Measurements from ENCODE around the gene SYT11.
"Not testable (repeated sequence)": the region's sequence is repeated elsewhere in the genome, so short reads cannot be mapped to it uniquely, and the experiment has no call there.

SYT11 gene

DNA sequence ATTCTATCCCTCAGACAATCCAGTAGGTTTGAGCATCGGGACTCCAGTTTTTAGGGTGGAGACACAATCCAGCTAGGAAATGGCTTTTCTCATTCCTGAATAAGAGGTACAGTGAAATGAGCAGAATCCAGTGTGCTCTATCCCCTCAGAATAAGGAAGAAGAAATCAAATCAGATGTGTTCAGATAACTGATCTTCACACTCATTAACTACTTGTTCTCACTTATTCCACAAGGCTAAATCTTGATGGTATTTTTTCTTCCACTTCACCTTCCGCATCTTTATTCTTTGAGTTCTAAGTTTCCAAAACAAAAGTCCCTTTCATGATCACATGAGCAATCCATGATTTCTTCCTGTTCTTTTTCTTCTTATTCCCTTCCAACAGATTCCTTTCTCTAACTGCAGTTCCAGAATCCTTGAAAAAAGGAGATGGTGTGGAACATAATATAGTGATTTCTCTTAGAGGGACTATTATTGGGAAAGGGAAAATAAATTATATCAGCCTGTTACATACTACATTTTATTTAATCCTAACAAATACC is 1.7 kb downstream of the SYT11 start:
- no peak for DNase-seq (ENCODE audit: low read depth)

DNA sequence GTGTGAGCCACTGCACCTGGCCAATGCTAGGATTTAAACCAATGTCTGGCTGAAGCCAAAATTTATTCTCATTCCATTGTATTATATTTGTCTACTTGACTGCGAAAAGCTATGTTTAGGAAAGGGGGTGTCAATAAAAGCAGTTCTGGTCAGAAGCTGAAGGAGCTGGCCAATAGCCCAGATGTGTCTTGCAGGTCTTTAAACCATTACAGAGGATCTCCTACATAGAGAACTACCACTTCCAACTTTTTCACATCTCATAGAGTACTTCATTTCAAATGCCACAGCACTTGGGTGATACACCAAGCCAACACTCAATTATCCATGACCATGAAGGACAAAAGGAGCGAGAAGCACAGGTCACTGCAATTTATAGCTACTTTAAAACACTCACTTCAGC is 2.5 kb downstream of the SYT11 start:
- no peak for DNase-seq (ENCODE audit: low read depth)

DNA sequence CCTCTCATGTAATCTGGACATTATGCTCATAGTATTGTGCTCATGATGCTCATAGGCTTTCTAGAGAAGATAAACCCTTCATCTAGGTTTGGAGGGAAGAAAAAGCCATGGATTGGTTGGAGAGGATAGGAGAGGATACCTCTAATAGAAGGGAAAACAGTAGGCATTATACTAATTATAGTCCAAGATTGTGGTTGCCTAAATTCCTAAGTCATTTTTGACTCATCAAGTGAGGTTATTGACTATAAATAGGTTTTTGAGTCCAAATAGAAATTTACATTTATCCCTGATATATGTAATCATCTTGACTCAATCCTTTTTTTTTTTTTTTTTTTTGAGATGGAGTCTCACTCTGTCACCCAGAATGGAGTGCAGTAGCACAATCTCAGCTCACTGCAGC is 5.0 kb downstream of the SYT11 start:
- DNase-seq (ENCODE audit: low read depth): no peak

DNA sequence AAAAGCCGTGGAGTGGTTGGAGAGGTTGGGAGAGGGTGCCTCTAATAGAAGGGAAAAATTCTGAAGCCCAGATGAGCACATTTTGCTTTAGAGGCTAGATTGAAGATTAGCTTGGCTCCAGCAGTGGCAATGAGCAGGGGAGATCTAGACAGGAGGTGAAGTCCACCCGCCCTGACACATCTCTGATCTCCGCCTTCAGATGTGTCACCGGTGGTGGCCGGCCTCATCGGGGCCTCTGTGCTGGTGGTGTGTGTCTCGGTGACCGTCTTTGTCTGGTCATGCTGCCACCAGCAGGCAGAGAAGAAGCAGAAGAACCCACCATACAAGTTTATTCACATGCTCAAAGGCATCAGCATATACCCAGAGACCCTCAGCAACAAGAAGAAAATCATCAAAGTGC is 8.4 kb downstream of the SYT11 start:
- no peak for DNase-seq (ENCODE audit: low read depth)

DNA sequence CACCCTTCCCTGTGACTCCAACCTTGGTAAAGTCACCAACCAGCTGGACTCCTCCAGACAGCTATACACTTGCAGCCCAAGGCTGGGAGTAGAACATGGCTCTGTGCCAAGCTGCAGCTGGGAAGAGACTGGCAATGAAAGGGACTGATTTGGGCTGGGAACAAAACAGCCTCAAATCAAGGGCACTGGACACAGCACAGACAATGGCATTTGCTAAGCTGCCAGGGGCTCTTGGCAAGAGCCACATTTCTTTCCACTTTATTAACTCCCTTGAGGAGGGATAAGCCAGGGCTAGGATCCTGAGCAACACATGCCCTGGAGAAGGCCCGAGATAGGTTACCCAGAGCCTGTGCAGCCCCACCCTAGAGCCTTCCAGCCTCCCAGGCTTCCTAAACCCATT is 12.0 kb downstream of the SYT11 start:
- no peak for DNase-seq (ENCODE audit: low read depth)

DNA sequence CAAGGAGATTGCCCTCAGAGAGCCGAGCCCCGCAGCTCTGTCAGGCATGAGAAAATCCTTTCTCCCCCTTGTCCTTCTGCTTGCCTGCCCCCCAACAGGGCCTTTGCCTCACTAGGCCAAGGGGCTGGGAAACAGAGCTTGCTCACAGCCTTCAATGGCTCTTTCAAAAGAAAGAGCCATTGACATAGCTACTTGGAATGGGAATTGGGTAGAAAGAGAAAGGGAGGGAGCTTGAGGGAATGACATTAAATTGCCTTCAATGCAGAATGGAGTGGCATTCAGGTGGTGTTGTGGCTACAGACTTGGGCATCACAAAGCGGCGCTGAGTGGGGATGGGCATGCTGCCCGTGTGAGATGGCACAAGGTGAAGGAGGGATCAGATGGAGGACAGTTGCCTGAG is 13.2 kb downstream of the SYT11 start:
- DNase-seq (ENCODE audit: low read depth): no peak

DNA sequence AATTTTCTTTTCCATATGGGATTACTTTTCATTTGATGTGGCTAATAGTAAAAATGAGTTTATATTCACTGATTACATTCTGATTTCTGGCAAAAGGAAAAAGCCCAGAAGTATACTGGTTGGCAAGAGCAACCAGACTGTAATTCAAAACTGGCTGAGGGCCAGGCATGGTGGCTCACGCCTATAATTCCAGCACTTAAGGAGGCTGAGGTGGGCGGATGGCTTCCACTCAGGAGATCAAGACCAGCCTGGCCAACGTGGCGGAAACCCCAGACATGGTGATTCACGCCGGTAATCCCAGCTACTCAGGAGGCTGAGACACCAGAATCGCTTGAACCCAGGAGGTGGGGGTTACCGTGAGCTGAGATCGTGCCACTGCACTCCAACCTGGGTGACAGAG is 14.5 kb downstream of the SYT11 start:
- DNase-seq (ENCODE audit: low read depth): no peak

DNA sequence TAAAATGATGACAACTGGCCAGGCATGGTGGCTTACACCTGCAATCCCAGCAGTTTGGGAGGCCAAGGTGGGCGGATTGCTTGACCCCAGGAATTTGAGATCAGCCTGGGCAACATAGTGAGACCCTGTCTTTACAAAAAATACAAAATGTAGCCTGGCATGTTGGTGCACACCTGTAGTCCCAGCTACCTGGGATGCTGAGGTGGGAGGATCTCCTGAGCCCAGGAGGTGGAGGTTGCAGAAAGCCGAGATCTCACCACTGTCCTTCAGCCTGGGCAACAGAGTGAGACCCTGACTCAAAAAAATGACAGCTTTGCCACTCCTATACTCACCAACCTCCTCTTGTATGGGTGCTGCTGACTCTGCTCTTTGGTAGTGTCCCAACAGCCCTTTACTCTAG is 18.6 kb downstream of the SYT11 start:
- no peak for DNase-seq (ENCODE audit: low read depth)

DNA sequence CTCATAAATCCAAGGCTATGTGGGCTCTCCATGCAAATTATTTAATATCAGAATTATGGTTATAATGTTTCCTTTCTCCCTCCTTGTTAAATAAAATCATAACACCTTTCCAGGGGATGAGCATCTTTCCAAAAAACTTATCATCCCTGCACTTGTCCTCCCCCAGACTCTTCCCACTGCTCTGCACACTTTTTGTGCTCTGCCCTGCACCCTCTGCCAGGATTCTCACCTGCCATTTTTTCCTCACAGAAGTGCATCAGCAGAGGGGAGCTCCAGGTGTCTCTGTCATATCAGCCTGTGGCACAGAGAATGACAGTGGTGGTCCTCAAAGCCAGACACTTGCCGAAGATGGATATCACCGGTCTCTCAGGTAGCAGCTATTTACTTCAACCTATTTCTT is 20.9 kb downstream of the SYT11 start:
- no peak for DNase-seq (ENCODE audit: low read depth)

DNA sequence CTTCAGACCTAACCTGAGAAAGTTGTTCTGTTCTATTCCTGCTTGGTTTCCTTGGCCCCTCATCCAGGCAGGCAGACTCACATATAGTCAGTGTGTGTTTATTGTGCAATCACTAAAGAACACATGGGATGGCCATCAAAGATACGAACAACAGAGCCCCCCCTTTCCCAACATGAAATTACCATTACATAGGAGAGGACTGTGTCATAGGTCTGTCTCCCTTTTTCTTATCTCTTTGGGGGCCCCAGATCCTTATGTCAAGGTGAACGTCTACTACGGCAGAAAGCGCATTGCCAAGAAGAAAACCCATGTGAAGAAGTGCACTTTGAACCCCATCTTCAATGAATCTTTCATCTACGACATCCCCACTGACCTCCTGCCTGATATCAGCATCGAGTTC is 21.6 kb downstream of the SYT11 start:
- no peak for DNase-seq (ENCODE audit: low read depth)

DNA sequence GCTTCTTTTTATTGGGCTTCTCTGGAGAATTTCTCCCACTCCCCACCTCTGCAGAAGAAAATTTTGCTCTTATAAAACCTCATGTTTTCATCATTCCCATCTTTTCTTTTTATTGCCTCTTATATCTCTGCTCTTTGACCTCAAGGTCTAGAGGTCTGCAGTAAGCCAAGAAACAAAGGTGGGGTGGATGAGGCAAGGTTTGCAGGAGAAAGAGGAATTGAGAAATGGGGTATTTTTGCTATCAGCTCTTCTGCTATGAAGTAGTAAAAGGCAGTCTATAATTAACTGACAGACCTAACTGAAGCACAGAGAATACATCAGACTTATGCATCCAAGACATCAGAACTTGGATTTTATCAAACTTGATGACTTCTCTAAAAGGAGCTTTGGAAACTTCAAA is 22.9 kb downstream of the SYT11 start:
- no peak for DNase-seq (ENCODE audit: low read depth)

DNA sequence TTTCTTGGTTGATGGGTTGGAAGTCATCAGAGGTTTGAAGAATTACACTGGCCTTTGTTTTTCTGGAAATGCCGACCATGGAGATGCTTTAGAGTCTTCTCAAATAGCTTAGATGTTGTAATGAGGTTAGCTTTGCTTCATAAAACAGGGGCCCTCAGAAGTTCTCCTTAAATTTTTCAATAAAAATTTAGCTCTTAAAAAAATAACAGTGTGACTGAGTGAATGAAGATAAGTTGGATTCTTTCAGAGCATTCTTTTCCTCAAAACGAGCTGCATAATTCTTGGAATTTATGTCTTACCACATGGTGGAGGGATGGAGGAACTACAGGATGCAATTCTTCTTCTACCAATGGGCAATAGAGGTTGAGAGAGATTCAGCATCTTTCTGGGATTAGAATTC is 23.4 kb downstream of the SYT11 start:
- no peak for DNase-seq (ENCODE audit: low read depth)

DNA sequence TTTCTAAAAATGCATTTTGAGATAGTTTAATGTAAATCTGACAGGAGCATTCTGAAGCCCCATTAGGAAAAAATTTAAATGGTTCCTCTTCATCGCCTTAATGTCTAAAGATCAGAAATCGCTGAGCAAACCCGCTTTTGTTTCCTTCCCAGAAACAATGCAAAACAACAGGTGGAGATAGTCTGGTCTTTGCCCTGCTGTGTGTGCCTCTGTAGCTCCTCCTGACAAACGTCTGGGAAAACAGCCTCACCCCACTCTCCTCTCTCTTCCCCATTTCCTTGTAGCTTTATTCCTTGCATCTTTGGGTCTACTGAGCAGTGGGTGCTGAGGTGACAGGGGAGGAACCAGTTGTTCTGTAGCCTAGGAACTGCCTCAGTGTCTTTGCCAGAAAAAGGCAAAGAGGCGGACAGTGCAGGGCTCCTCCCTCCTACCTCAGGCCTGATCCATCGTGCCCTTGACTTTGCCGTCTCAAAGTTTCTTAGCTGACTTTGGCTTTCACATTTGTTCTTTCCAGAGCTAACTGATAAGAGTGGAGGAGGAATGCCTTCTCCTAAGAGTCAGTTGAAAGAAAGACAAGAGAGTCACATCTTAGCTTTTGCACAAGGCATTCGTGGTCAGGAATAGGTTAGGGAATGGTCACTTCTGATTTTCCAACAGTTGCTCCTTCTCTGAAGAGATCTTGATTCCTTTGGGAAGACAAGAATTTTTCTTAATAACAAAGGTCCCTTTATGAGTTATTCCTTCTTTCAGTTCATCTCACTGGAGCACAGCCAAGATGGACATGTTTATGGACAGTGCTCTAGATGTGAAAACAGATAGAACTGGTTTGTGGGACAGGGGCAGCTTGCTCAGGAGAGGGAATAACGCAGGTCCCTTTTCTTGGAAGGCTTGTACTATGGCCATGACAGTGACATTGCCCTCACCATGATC is 24.9 kb downstream of the SYT11 start:
- DNase-seq (ENCODE audit: low read depth): no peak

DNA sequence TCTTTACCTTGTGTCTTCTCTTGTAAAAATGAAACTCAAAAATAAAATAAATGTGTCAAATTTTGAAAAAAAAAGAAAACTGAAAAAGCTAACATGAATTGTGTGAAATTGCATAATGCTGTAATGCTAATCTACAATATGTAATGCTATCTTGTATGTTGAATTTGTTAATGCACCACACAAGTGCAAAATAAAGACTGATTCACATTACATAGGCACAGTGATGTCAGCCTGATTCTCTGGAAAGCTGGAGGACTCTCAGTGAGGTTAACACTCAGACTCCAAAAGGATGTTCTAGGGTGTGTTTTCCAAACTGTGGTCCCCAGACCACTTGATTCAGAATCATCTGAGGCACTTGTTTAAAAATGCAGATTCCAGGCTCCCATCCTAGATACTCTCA is 25.6 kb downstream of the SYT11 start:
- no peak for DNase-seq (ENCODE audit: low read depth)

DNA sequence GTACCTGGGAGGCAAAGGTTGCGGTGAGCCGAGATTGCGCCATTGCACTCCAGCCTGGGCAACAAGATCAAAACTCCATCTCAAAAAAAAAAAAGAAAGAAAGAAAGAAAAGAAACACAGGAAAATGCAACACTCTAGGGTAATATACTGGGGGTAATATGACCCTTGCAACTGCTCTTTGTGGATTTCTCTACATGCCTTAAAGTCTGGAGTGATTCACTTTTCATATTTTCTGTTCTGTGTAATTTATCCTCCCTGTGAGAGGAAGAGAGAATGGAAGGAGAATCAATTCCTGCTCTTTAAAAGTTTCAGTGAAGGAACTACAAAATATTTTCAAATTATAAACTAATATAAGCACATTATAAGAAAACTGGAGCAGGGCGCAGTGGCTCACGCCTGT is 29.1 kb downstream of the SYT11 start:
- no peak for DNase-seq (ENCODE audit: low read depth)

DNA sequence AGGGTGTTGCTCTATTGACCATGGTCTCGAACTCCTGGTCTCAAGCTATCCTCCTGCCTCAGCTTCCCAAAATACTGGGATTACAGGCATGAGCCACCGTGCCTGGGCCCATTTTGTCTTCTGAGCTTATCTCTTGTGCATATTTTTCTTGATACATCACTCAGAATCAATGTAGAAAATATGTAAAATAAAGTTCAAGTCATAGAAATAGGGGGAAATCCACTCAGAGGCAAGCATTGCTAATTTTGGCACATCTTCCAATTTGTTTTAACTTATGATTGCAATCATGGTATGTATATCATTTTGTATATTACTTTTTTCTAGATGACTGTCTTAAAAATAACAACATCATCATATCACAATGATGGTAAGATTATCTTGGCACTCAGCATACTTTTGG is 30.2 kb downstream of the SYT11 start:
- DNase-seq (ENCODE audit: low read depth): no peak

DNA sequence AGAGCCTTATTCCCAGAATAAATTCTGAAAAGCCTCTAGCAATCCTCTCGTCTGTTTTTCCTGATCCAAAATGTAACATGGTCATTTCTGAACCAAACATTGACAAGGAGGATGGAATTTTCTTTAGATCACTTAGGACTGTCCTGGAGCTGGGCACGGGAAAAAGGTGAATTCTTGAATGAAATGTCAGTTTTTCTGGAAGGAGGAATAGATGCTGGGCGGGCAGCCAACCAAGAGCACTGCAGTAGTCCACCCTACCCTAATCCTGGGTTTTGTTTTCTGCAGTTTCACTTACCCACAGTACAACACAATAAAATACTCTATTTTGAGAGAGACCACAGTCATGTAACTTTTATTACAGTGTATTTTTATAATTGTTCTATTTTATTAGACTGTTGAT is 30.9 kb downstream of the SYT11 start:
- DNase-seq (ENCODE audit: low read depth): no peak

DNA sequence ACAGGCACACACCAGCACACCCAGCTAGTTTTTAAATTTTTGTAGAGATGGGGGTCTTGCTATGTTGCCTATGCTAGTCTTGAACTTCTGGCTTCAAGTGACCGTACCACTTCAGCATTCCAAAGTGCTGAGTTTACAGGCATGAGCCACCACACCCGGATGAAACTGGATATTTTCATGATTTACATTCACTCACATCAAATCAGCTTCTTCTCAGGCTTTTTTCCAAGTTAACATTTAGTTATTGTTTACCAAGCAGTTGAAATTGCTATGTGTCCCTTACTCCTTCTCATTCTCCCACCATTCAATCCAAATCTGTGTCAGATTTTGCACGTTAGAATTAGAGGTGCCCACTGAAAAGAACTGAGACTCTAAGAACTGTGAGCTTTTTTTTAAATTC is 33.4 kb downstream of the SYT11 start:
- no peak for DNase-seq (ENCODE audit: low read depth)

DNA sequence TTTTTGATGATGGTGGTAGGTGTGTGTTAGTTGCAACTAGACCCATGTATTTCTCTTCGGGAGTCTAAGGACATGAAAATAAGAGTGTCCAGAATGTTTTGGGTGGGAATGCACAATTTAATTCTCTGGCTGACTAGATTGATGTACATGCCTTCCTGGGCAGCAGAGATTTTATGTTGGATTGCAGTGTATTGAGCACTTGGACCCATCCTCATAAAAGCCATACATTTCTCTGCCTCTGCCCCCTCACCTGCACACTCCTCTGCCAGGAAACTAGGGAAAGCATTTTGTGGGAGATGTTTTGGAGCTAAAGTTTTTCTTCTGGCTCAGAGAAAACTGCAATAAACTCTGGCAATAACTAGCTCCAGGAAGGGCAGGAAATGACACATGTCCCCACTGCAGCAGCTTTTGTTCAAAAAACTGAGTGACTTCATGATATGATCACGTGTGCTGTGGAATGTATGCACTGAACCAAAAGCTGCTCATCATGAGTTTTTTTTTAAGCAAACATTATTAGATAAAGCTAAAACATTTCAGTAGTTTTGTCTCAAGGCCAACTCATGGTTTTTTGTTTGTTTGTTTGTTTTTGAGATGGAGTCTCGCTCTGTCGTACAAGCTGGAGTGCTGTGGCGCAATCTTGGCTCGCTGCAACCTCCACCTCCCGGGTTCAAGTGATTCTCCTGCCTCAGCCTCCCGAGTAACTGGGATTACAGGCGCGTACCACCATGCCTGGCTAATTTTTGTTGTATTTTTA is 34.2 kb downstream of the SYT11 start:
- DNase-seq (ENCODE audit: low read depth): no peak

DNA sequence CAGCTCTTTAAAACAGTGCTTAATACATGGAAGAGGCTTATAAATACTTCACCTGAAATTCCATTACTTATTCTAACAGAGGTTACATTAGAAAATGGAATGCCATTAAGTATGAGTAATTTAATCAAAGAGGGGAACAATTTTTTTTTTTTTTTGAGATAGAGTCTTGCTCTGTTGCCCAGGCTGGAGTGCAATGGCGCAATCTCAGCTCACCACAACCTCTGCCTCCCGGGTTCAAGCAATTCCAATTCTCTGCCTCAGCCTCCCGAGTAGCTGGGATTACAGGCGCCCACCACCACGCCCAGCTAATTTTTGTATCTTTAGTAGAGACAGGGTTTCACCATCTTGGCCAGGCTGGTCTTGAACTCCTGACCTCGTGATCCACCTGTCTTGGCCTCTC is 36.2 kb downstream of the SYT11 start:
- DNase-seq (ENCODE audit: low read depth): not testable (repeated sequence)

DNA sequence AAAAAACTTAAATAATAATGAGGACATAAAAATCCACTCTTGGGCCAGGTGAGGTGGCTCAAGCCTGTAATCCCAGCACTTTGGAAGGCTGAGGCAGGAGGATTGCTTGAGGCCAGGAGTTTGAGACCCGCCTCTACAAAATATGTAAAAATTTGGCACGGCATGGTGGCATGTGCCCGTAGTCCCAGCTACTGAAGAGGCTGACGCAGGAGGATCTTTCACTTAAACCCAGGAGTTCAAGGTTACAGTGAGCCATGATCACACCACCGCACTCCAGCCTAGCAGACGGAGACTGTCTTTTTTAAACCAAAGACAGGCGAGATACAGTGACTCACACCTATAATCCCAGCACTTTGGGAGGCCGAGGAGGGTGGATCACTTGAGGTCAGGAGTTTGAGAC is 37.1 kb downstream of the SYT11 start:
- DNase-seq (ENCODE audit: low read depth): not testable (repeated sequence)

DNA sequence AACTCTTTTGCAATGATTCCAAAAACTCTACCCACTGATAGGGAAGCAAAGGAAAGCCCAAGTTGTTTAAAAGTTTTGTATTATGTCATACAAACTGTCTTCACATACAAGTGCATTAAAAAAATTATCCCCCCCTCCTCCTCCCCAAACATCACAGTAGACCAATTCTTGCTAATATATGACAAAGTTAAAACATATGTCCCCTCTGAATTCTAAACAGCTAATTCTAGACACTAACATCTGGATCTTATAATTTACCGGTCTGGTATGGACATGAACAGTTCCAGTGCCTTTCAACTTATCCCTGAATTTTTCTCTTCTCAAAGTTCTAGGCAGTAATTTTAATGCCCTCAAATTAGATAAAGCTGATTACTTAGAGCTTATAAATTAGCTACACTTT is 38.4 kb downstream of the SYT11 start:
- DNase-seq (ENCODE audit: low read depth): no peak

DNA sequence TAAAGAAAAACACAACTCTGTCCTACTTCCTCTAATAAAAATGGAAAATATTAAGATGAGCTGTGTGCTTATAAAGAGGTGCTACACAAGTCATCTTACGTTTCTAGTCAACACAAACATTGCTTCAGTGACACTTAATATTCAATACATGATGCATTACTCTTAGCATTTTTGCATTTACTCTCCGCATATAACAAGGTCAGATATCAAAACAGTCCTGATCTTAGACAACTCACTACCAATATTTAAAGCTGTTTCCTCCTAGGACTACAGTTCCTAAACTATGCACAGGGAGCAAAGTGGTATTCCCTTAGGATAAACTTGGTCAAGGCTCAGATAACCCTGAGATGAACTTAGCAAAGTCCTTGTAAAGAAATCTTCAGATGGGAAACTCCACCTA is 39.5 kb downstream of the SYT11 start:
- DNase-seq (ENCODE audit: low read depth): no peak

Data from stimulated activated CD8-positive, alpha-beta memory T cell treated with anti-CD3 and anti-CD28 coated beads, Interleukin-15, amount 100 ng/mL, for 24 hours (primary cell).